IMR-90 (cell line): Measurements from ENCODE around the gene LMAN2. TPM values are rescaled to one million over a fixed set of nuclear protein-coding genes. Genes with fewer than 3 reads are reported as not detected.

Experiments used
- ATAC-seq: fragments of 200-7000 bp; cut with Tn5 transposase; 2 replicates; pipeline ENCODE4 v1.9.1; 2020; ENCODE audit warnings: low read depth, mild to moderate bottlenecking, moderate library complexity
- BruUV-seq: library from RNA; stranded (reverse); fragments of 400-500 nt; replicated peaks from 2 replicates; lab custom pipeline; 2021; lab: Mats Ljungman, UMichigan
- CTCF ChIA-PET: fragments of 300-600 bp; formaldehyde crosslinking; extraction: SDS; loops from one replicate; lab custom pipeline; 2021; ENCODE audit warnings: antibody characterized with exemption; lab: Yijun Ruan, JAX
- POLR2A ChIA-PET: fragments of 300-600 bp; sonication (Branson Sonifier 250); formaldehyde crosslinking; loops from one replicate; lab custom pipeline; 2022; ENCODE audit warnings: antibody characterized with exemption; ENCODE audit not compliant: unreplicated experiment; lab: Charles Lee
- DNase-seq: peaks from one replicate; pipeline ENCODE4 v3.0.0; 2013
- H2AFZ ChIP-seq: replicated peaks from 2 replicates; pipeline ENCODE3; 2013; ENCODE audit warnings: low read length, mild to moderate bottlenecking; ENCODE audit not compliant: poor library complexity
- H2AK5ac ChIP-seq: 2 replicates; pipeline ENCODE4 v1.6.1; 2013; ENCODE audit warnings: low read depth, low read length, inconsistent platforms
- H2AK9ac ChIP-seq: replicated peaks from 2 replicates; pipeline ENCODE3; 2013; ENCODE audit warnings: mild to moderate bottlenecking, low read depth, low read length, moderate library complexity; ENCODE audit not compliant: poor library complexity
- H2BK120ac ChIP-seq: 2 replicates; pipeline ENCODE4 v1.6.1; 2013; ENCODE audit warnings: low read depth, low read length, inconsistent platforms
- H2BK15ac ChIP-seq: 3 replicates; pipeline ENCODE4 v1.6.1; 2013; ENCODE audit warnings: low read depth, low read length, inconsistent platforms
- H2BK20ac ChIP-seq: 2 replicates; pipeline ENCODE4 v1.6.1; 2013; ENCODE audit warnings: low read depth, mild to moderate bottlenecking, inconsistent platforms, low read length, moderate library complexity
- H2BK5ac ChIP-seq: 2 replicates; pipeline ENCODE4 v1.6.1; 2013; ENCODE audit warnings: mild to moderate bottlenecking, low read depth, low read length, inconsistent platforms; ENCODE audit not compliant: poor library complexity, severe bottlenecking
- H3K14ac ChIP-seq: replicated peaks from 2 replicates; pipeline ENCODE4 v1.6.1; 2013; ENCODE audit warnings: low read depth, low read length, inconsistent platforms
- H3K18ac ChIP-seq: 2 replicates; pipeline ENCODE4 v1.6.1; 2013; ENCODE audit warnings: low read depth, low read length, control low read depth
- H3K23ac ChIP-seq: 2 replicates; pipeline ENCODE4 v1.6.1; 2013; ENCODE audit warnings: low read depth, low read length, inconsistent platforms
- H3K27ac ChIP-seq: 2 replicates; pipeline ENCODE4 v1.5.1; 2013; ENCODE audit warnings: mild to moderate bottlenecking, control low read depth, low read length; ENCODE audit not compliant: insufficient read depth
- H3K27me3 ChIP-seq: 2 replicates; pipeline ENCODE4 v1.6.1; 2013; ENCODE audit warnings: low read length; ENCODE audit not compliant: control insufficient read depth, insufficient read depth
- H3K36me3 ChIP-seq: 2 replicates; pipeline ENCODE4 v1.6.1; 2013; ENCODE audit warnings: low read length, mixed read lengths; ENCODE audit not compliant: control insufficient read depth, insufficient read depth
- H3K4ac ChIP-seq: 2 replicates; pipeline ENCODE4 v1.6.1; 2013; ENCODE audit warnings: low read depth, low read length, inconsistent platforms
- H3K4me1 ChIP-seq: 2 replicates; pipeline ENCODE4 v1.6.1; 2013; ENCODE audit warnings: low read length, mixed read lengths; ENCODE audit not compliant: control insufficient read depth, insufficient read depth
- H3K4me2 ChIP-seq: 2 replicates; pipeline ENCODE4 v1.6.1; 2013; ENCODE audit warnings: low read depth, mild to moderate bottlenecking, control low read depth, low read length, moderate library complexity
- H3K4me3 ChIP-seq: 2 replicates; pipeline ENCODE4 v1.5.1; 2013; ENCODE audit warnings: low read depth, mild to moderate bottlenecking, control low read depth, low read length, moderate library complexity; ENCODE audit not compliant: insufficient read depth
- H3K56ac ChIP-seq: 2 replicates; pipeline ENCODE4 v1.6.1; 2013; ENCODE audit warnings: low read length, inconsistent platforms; ENCODE audit not compliant: insufficient read depth; ENCODE audit errors: extremely low read depth
- H3K79me1 ChIP-seq, 2 experiments: 2 replicates each; pipeline ENCODE4 v1.6.1; 2013; ENCODE audit warnings: low read length in 2 of 2, inconsistent platforms in 1 of 2, low read depth in 1 of 2
- H3K9ac ChIP-seq: 2 replicates; pipeline ENCODE4 v1.6.1; 2013; ENCODE audit warnings: low read depth, low read length, control low read depth
- H3K9me1 ChIP-seq: 2 replicates; pipeline ENCODE4 v1.6.1; 2013; ENCODE audit warnings: low read length, inconsistent platforms; ENCODE audit not compliant: insufficient read depth
- H3K9me3 ChIP-seq: 2 replicates; pipeline ENCODE4 v1.6.1; 2013; ENCODE audit warnings: low read length; ENCODE audit not compliant: control insufficient read depth, insufficient read depth
- H4K20me1 ChIP-seq: 2 replicates; pipeline ENCODE4 v1.6.1; 2013; ENCODE audit warnings: low read length, inconsistent platforms; ENCODE audit not compliant: insufficient read depth
- H4K5ac ChIP-seq: 2 replicates; pipeline ENCODE4 v1.6.1; 2013; ENCODE audit warnings: mild to moderate bottlenecking, low read depth, low read length, control low read depth
- H4K8ac ChIP-seq, 2 experiments: 2 replicates each; pipeline ENCODE4 v1.6.1; 2013; ENCODE audit warnings: low read depth in 2 of 2, low read length in 2 of 2, control low read depth in 1 of 2, inconsistent platforms in 1 of 2
- H4K91ac ChIP-seq: 2 replicates; pipeline ENCODE4 v1.6.1; 2013; ENCODE audit warnings: low read depth, low read length, inconsistent platforms; ENCODE audit not compliant: insufficient read depth
- BHLHE40 ChIP-seq: fragments of 150-350 bp; IDR thresholded peaks from 2 replicates; pipeline ENCODE4 v1.6.1; 2016; ENCODE audit warnings: mild to moderate bottlenecking, low read depth, low read length
- CEBPB ChIP-seq: IDR thresholded peaks from 2 replicates; pipeline ENCODE4 v1.6.1; 2012; ENCODE audit warnings: low read depth, low read length, improper control_type of control experiment
- CHD1 ChIP-seq: IDR thresholded peaks from 2 replicates; pipeline ENCODE4 v1.6.1; 2012; ENCODE audit warnings: low read depth, low read length, improper control_type of control experiment
- CTCF ChIP-seq: conservative IDR thresholded peaks from 2 replicates; pipeline ENCODE4 v1.5.1; 2012; ENCODE audit warnings: mild to moderate bottlenecking, low read depth, low read length, improper control_type of control experiment
- ELK1 ChIP-seq: fragments of 150-350 bp; IDR thresholded peaks from 2 replicates; pipeline ENCODE4 v1.6.1; 2016; ENCODE audit warnings: low read depth, mild to moderate bottlenecking, low read length, moderate library complexity, borderline replicate concordance
- MAFK ChIP-seq: IDR thresholded peaks from 2 replicates; pipeline ENCODE4 v1.6.1; 2012; ENCODE audit warnings: low read depth, low read length, improper control_type of control experiment
- MAZ ChIP-seq: IDR thresholded peaks from 2 replicates; pipeline ENCODE4 v1.6.1; 2012; ENCODE audit warnings: low read depth, mild to moderate bottlenecking, low read length, improper control_type of control experiment, moderate library complexity, borderline replicate concordance
- MXI1 ChIP-seq: IDR thresholded peaks from 2 replicates; pipeline ENCODE4 v1.6.1; 2012; ENCODE audit warnings: low read depth, mild to moderate bottlenecking, low read length, moderate library complexity, borderline replicate concordance
- NFE2L2 ChIP-seq: fragments of 150-350 bp; IDR thresholded peaks from 2 replicates; pipeline ENCODE4 v1.6.1; 2016; ENCODE audit warnings: low read depth, mild to moderate bottlenecking, low read length
- RAD21 ChIP-seq: IDR thresholded peaks from 2 replicates; pipeline ENCODE4 v1.6.1; 2012; ENCODE audit warnings: low read length, improper control_type of control experiment
- RCOR1 ChIP-seq: IDR thresholded peaks from 2 replicates; pipeline ENCODE4 v1.6.1; 2012; ENCODE audit warnings: mild to moderate bottlenecking, low read length, improper control_type of control experiment; ENCODE audit not compliant: insufficient replicate concordance
- RFX5 ChIP-seq: IDR thresholded peaks from 2 replicates; pipeline ENCODE4 v1.8.0; 2012; ENCODE audit warnings: low read depth, mild to moderate bottlenecking, low read length, moderate library complexity
- SMC3 ChIP-seq: fragments of 150-350 bp; IDR thresholded peaks from 2 replicates; pipeline ENCODE4 v1.6.1; 2016; ENCODE audit warnings: low read depth, mild to moderate bottlenecking, antibody characterized with exemption, low read length, moderate library complexity
- USF2 ChIP-seq: fragments of 150-350 bp; IDR thresholded peaks from 2 replicates; pipeline ENCODE4 v1.6.1; 2017; ENCODE audit warnings: mild to moderate bottlenecking, antibody characterized with exemption, low read length, low read depth
- WGBS, 2 experiments: methylation state at CpG; one replicate each; pipeline versions ENCODE4 v1.1.5 to v1.1.7; 2013; ENCODE audit warnings: missing lambda C conversion rate in 2 of 2; ENCODE audit not compliant: insufficient read length in 1 of 2; ENCODE audit errors: extremely low coverage in 2 of 2; 5-methylcytosine and 5-hydroxymethylcytosine counted together
- dilution Hi-C: fragments of 300-500 bp; cut with HindIII; formaldehyde crosslinking; loops from one replicate; pipeline ENCODE4 v1.14.3; 2018; ENCODE audit warnings: low sequenced_read_pairs; ENCODE audit not compliant: unreplicated experiment
- in situ Hi-C: fragments of 300-500 bp; cut with MboI; formaldehyde crosslinking; loops from 3 replicates; pipeline ENCODE4 v1.14.3; 2019; ENCODE audit warnings: low sequenced_read_pairs, inconsistent platforms, mixed read lengths
- intact Hi-C: fragments of 100-400 bp; cut with micrococcal nuclease; formaldehyde crosslinking; loops from 2 replicates; pipeline ENCODE4 v1.10.0; 2022
- polyA plus RNA-seq, 3 experiments: library from polyadenylated mRNA; depleted of rRNA; stranded (reverse); fragments of >200 nt; gene quantifications; 2 replicates each; pipeline ENCODE4 v1.2.3, GENCODE V29; 2012; ENCODE audit warnings: low replicate concordance in 1 of 3
- total RNA-seq: library from RNA; depleted of rRNA; stranded (reverse); fragments of >200 nt; gene quantifications from 2 replicates; pipeline ENCODE4 v1.2.3, GENCODE V29; 2012

LMAN2 gene
- total and polyA plus RNA-seq, 2 of the 4 experiments (the other 2 are of a cell fraction) = 253 to 303 TPM

GRCh38 chr5:177334781-177335700 is 16.4 kb downstream of the LMAN2 start:
- ATAC-seq = no peak
- no peak overlapping the region for H2BK120ac ChIP-seq
- no peaks in the 10 kb centered on the region for H3K4me1 ChIP-seq
- H2BK5ac ChIP-seq = no peak overlapping the region
- in situ Hi-C loops (no loop called here), intact Hi-C loops (no loop called here), dilution Hi-C loops (no loop called here)
- H3K18ac ChIP-seq = no peak overlapping the region
- H4K8ac ChIP-seq = no peak overlapping the region
- H3K36me3 ChIP-seq = peaks cover 85% of the 10 kb centered on the region
- no peak overlapping the region for H3K56ac ChIP-seq
- H2AK5ac ChIP-seq = no peak overlapping the region
- H3K23ac ChIP-seq = no peak overlapping the region
- H3K9me1 ChIP-seq = 0 out of 2 replicates have a peak, but pooled peaks cover 4% of the 10 kb centered on the region
- POLR2A ChIA-PET = no interaction called here
- H4K91ac ChIP-seq = no peak overlapping the region
- no peak overlapping the region for H2AFZ ChIP-seq
- H3K4ac ChIP-seq = no peak overlapping the region
- peaks cover 7 to 20% of the 10 kb centered on the region in 2 experiments for H3K79me1 ChIP-seq
- no peak for DNase-seq
- H3K14ac ChIP-seq = no peak overlapping the region
- H3K4me2 ChIP-seq = no peak overlapping the region
- H2BK20ac ChIP-seq = no peak overlapping the region
- no peak overlapping the region for H3K9ac ChIP-seq
- CTCF ChIA-PET = interaction anchor here (0.8 kb wide), 1 partner anchor 25 kb away, joined by 3 read pairs; no protein-coding TSS in a partner anchor
- H3K27ac ChIP-seq = no peak overlapping the region
- no peak overlapping the region for H3K4me3 ChIP-seq
- no peaks in the 10 kb centered on the region for H3K9me3 ChIP-seq
- BruUV-seq = no TSS peak
- H4K20me1 ChIP-seq = peaks cover 13% of the 10 kb centered on the region
- no peak overlapping the region for H4K5ac ChIP-seq
- H2AK9ac ChIP-seq = no peak overlapping the region
- 78% methylated on average over 9 of the region's 21 CpGs; no CpG with 5 or more reads in 1 of the 2 experiments for WGBS, 2 experiments
- no peak overlapping the region for H2BK15ac ChIP-seq
- H3K27me3 ChIP-seq = no peaks in the 10 kb centered on the region
- TF ChIP-seq MXI1 (no peak), RFX5 (no peak), MAFK (no peak), CEBPB (no peak), CHD1 (no peak), ELK1 (no peak), USF2 (no peak), RAD21 (no peak), NFE2L2 (no peak), BHLHE40 (no peak), SMC3 (no peak), CTCF (no peak), MAZ (no peak), RCOR1 (no peak)
